ENCODE data around the gene BCL3. TPM values are rescaled to one million over a fixed set of nuclear protein-coding genes. Genes with fewer than 3 reads are reported as not detected.
A peak's percentile ranks its signal among the peaks of the same experiment; 100 is the strongest.

The BCL3 gene
- polyA plus RNA-seq, 1 of the 3 experiments (the other 2 are of a cell fraction) = 19.2 TPM

DNA sequence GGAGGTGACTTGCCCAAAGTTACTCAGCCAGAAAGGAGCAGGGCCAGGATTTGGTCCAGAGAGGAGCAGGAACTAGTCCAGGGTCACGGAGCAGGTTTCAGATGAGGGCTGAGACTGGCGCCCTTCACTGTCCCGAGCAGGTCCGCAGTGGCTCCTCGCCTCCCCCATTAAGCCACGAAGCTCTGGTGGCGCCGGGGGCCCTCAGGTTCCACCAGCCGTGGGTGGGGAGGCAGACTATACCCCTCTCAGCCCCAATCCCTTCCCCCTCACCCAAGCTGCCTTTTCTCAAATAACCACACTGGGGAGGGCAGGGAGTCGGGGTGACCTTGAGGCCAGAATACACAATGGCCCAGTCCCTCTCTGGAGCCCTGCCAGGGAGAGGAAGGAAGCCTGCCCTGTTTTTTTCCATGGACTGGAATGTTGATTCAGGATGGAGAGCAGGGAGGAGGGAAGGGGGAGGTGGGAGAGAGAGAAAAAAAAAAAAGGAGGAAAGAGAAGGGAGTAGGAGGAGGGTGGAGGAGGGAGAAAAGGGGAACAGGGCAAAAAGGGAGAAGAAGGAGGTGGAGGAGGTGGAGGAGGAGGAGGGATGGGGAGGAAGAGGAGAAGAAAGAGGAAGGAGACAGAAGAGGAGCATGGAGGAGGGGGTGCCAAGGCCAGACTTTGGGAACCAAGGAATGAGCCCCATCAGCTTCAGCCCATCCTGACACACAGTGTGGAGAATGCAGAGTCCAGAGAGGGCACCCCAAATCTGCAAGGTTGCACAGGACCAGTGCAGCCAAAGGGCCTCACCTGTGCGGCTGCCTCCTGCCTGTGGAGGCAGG lies 29.9 kb upstream of the BCL3 start:
- Histone ChIP-seq H3K9ac (peak overlapping the region; percentile 56; the same call in 1 of the 2 replicates), H3F3A (replicated peaks; ENCODE audit: insufficient read depth) (peaks cover 7% of the 10 kb centered on the region), H3K9me2 (no peaks in the 10 kb centered on the region), H3K9me3 (no peaks in the 10 kb centered on the region), H3K79me2 (ENCODE audit: insufficient read depth) (no peaks in the 10 kb centered on the region), H3K36me3 (replicated peaks in 1 of 2; ENCODE audit: control insufficient read depth in 1 of 2, insufficient read depth in 2 of 2, low read length in 1 of 2) (no peaks in the 10 kb centered on the region), H3K27me3 (ENCODE audit: insufficient read depth) (no peaks in the 10 kb centered on the region), H4K20me1 (ENCODE audit: insufficient read depth) (no peaks in the 10 kb centered on the region), H3K4me3 (ENCODE audit: low read depth in 2 of 2, low read length in 1 of 2) (peak overlapping the region in 1 of 2 experiments; percentile 37; a peak in 1 of 4 replicates), H3K4me1 (ENCODE audit: control insufficient read depth in 1 of 2, insufficient read depth in 2 of 2, low read depth in 1 of 2, low read length in 1 of 2) (peaks cover 0 to 9% of the 10 kb centered on the region in 2 experiments; a peak in 3 of 4 replicates), H2AFZ (ENCODE audit: low read depth) (peak overlapping the region; percentile 75), H3K27ac (ENCODE audit: low read depth in 2 of 2, low read length in 1 of 2) (peak overlapping the region; percentile 44 to 86), H3K4me2 (peak overlapping the region; percentile 76)
- WGBS (ENCODE audit: low lambda C conversion rate) = 35% methylated on average over 3 of the region's 11 CpGs
- no peak for DNase-seq
- ChIA-PET POLR2A (no interaction called here), CTCF (interaction anchor here (0.6 to 21.3 kb wide), 3 partner anchors 10 to 52 kb away, joined by 3 to 598 read pairs (median 3); partner anchors contain the start of gene CBLC)
- TF ChIP-seq, protein P1, sequence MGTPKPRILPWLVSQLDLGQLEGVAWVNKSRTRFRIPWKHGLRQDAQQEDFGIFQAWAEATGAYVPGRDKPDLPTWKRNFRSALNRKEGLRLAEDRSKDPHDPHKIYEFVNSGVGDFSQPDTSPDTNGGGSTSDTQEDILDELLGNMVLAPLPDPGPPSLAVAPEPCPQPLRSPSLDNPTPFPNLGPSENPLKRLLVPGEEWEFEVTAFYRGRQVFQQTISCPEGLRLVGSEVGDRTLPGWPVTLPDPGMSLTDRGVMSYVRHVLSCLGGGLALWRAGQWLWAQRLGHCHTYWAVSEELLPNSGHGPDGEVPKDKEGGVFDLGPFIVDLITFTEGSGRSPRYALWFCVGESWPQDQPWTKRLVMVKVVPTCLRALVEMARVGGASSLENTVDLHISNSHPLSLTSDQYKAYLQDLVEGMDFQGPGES (IDR thresholded peaks at IDR 0.05; ENCODE audit: low read depth, low read length) = no peak
- TF ChIP-seq EP300 (IDR thresholded peaks at IDR 0.05; ENCODE audit: borderline replicate concordance in 1 of 2, low read depth in 1 of 2, low read length in 1 of 2) (peak in 1 of 2 experiments; percentile 61; a peak in 1 of 4 replicates), NFIC (IDR thresholded peaks at IDR 0.05; ENCODE audit: borderline replicate concordance) (peak; percentile 81), RXRA (IDR thresholded peaks at IDR 0.05; ENCODE audit: borderline replicate concordance, low read depth) (peak; percentile 90), TAF1 (IDR thresholded peaks at IDR 0.05; ENCODE audit: borderline replicate concordance, low read depth, low read length) (no peak), YY1 (IDR thresholded peaks at IDR 0.05; ENCODE audit: low read depth) (no peak), GATA2 (CRISPR knock-in tag; IDR thresholded peaks at IDR 0.05) (no peak), MXI1 (IDR thresholded peaks at IDR 0.05; ENCODE audit: low read depth, low read length) (no peak), ELF1 (IDR thresholded peaks at IDR 0.05) (no peak), TEAD4 (IDR thresholded peaks at IDR 0.05; ENCODE audit: borderline replicate concordance, insufficient read depth) (peak; percentile 49; the same call in 1 of the 2 replicates), SMC3 (IDR thresholded peaks at IDR 0.05; ENCODE audit: low read depth, low read length) (no peak), RCOR1 (IDR thresholded peaks at IDR 0.05; ENCODE audit: low read length) (no peak), TCF12 (IDR thresholded peaks at IDR 0.05) (peak; percentile 59; the same call in 1 of the 2 replicates), SIN3A (IDR thresholded peaks at IDR 0.05; ENCODE audit: borderline replicate concordance, low read depth, low read length) (no peak), RAD21 (IDR thresholded peaks at IDR 0.05; ENCODE audit: low read length) (no peak)
- TF ChIP-seq, protein P2, sequence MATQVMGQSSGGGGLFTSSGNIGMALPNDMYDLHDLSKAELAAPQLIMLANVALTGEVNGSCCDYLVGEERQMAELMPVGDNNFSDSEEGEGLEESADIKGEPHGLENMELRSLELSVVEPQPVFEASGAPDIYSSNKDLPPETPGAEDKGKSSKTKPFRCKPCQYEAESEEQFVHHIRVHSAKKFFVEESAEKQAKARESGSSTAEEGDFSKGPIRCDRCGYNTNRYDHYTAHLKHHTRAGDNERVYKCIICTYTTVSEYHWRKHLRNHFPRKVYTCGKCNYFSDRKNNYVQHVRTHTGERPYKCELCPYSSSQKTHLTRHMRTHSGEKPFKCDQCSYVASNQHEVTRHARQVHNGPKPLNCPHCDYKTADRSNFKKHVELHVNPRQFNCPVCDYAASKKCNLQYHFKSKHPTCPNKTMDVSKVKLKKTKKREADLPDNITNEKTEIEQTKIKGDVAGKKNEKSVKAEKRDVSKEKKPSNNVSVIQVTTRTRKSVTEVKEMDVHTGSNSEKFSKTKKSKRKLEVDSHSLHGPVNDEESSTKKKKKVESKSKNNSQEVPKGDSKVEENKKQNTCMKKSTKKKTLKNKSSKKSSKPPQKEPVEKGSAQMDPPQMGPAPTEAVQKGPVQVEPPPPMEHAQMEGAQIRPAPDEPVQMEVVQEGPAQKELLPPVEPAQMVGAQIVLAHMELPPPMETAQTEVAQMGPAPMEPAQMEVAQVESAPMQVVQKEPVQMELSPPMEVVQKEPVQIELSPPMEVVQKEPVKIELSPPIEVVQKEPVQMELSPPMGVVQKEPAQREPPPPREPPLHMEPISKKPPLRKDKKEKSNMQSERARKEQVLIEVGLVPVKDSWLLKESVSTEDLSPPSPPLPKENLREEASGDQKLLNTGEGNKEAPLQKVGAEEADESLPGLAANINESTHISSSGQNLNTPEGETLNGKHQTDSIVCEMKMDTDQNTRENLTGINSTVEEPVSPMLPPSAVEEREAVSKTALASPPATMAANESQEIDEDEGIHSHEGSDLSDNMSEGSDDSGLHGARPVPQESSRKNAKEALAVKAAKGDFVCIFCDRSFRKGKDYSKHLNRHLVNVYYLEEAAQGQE (IDR thresholded peaks at IDR 0.05; ENCODE audit: low read depth, low read length) = no peak; the same call in 1 of the 2 replicates
- TF ChIP-seq, protein P3, sequence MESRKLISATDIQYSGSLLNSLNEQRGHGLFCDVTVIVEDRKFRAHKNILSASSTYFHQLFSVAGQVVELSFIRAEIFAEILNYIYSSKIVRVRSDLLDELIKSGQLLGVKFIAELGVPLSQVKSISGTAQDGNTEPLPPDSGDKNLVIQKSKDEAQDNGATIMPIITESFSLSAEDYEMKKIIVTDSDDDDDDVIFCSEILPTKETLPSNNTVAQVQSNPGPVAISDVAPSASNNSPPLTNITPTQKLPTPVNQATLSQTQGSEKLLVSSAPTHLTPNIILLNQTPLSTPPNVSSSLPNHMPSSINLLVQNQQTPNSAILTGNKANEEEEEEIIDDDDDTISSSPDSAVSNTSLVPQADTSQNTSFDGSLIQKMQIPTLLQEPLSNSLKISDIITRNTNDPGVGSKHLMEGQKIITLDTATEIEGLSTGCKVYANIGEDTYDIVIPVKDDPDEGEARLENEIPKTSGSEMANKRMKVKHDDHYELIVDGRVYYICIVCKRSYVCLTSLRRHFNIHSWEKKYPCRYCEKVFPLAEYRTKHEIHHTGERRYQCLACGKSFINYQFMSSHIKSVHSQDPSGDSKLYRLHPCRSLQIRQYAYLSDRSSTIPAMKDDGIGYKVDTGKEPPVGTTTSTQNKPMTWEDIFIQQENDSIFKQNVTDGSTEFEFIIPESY (IDR thresholded peaks at IDR 0.05; ENCODE audit: borderline replicate concordance, low read depth) = no peak
- TF ChIP-seq, protein P4, sequence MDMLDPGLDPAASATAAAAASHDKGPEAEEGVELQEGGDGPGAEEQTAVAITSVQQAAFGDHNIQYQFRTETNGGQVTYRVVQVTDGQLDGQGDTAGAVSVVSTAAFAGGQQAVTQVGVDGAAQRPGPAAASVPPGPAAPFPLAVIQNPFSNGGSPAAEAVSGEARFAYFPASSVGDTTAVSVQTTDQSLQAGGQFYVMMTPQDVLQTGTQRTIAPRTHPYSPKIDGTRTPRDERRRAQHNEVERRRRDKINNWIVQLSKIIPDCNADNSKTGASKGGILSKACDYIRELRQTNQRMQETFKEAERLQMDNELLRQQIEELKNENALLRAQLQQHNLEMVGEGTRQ (IDR thresholded peaks at IDR 0.05; ENCODE audit: borderline replicate concordance, low read depth, low read length) = no peak

Data from SK-N-SH (cell line).